ENCODE data around the gene ZNF155. TPM values are rescaled to one million over a fixed set of nuclear protein-coding genes. Genes with fewer than 3 reads are reported as not detected.

ZNF155 gene
- total RNA-seq, 1 experiment from 2014 or later, result 4.2 TPM

DNA sequence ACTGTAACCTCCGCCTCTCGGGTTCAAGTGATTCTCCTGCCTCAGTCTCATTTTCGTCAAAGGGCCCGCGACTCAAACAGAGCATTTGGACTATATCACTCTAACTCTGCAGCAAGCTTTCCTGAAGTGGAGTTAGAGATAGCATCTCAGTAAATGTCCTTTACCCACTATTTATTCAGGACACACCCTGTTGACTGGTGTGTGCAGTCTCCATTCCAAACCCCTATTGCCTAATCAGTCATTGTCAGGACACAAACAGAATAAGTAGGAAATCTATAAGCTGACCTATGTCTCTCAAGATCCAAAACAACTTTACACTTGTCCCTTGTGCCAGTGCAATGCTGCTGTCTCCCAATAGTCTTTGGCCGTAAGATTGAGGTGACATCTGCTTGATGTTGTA, 42.6 kb downstream of the ZNF155 start:
- Mint-ChIP-seq H3K4me1 (ENCODE audit: insufficient read depth, unreplicated experiment) (no peaks in the 10 kb centered on the region), H3K4me3 (ENCODE audit: unreplicated experiment) (peak overlapping the region; percentile 95), H3K27ac (ENCODE audit: low read depth, unreplicated experiment) (no peak overlapping the region), H3K27me3 (ENCODE audit: insufficient read depth, unreplicated experiment) (no peaks in the 10 kb centered on the region), H3K36me3 (ENCODE audit: insufficient read depth, unreplicated experiment) (peaks cover 31% of the 10 kb centered on the region), H3K9me3 (ENCODE audit: unreplicated experiment) (peaks cover 31% of the 10 kb centered on the region)
- POLR2A ChIA-PET, result interaction anchor here (0.9 kb wide), 1 partner anchor 18 kb away, joined by 3 read pairs; no protein-coding TSS in a partner anchor
- CTCF ChIA-PET, result no interaction called here
- TF ChIP-seq, protein P1, sequence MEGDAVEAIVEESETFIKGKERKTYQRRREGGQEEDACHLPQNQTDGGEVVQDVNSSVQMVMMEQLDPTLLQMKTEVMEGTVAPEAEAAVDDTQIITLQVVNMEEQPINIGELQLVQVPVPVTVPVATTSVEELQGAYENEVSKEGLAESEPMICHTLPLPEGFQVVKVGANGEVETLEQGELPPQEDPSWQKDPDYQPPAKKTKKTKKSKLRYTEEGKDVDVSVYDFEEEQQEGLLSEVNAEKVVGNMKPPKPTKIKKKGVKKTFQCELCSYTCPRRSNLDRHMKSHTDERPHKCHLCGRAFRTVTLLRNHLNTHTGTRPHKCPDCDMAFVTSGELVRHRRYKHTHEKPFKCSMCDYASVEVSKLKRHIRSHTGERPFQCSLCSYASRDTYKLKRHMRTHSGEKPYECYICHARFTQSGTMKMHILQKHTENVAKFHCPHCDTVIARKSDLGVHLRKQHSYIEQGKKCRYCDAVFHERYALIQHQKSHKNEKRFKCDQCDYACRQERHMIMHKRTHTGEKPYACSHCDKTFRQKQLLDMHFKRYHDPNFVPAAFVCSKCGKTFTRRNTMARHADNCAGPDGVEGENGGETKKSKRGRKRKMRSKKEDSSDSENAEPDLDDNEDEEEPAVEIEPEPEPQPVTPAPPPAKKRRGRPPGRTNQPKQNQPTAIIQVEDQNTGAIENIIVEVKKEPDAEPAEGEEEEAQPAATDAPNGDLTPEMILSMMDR (IDR thresholded peaks at IDR 0.05; ENCODE audit: unreplicated experiment), result no peak
- intact Hi-C loops (cut with micrococcal nuclease), result no loop called here
- DNase-seq (ENCODE audit: unreplicated experiment), result no peak
- BruUV-seq (replicated peaks), result no TSS peak

DNA sequence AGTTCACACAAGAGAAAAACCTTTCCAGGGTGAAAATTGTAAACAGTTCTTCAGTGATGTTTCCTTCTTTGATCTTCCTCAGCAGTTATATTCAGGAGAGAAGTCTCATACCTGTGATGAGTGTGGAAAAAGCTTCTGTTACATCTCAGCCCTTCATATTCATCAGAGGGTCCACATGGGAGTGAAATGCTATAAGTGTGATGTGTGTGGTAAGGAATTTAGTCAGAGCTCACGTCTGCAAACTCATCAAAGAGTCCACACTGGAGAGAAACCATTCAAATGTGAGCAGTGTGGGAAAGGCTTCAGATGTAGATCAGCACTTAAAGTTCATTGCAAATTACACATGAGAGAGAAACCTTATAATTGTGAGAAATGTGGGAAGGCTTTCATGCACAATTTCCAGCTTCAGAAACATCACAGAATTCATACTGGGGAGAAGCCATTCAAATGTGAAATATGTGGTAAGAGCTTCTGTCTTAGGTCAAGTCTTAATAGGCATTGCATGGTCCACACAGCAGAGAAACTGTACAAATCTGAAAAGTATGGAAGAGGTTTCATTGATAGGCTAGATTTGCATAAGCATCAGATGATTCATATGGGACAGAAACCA, 48.1 kb downstream of the ZNF155 start:
- POLR2A ChIA-PET, result no interaction called here
- intact Hi-C loops (cut with micrococcal nuclease), result no loop called here

DNA sequence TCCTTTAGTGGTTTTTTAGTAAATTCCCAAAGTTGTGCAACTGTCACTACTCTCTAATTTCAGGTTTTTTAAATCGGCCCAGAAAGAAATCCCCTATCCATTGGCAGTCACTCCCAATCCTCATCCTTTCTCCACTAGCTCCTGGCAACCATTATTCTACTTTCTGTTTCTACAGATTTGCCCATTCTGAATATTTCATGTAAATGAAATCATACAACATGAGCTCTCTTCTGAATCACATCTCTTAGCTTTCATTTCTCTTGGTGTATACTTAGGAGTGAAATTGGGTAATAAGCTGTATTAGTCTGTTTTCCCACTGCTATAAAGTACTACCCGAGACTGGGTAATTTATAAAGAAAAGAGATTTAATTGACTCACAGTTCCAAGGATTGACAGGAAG, 58.2 kb downstream of the ZNF155 start:
- Mint-ChIP-seq H3K27me3 (ENCODE audit: insufficient read depth, unreplicated experiment) (no peaks in the 10 kb centered on the region), H3K36me3 (ENCODE audit: insufficient read depth, unreplicated experiment) (no peaks in the 10 kb centered on the region), H3K27ac (ENCODE audit: low read depth, unreplicated experiment) (no peak overlapping the region), H3K4me3 (ENCODE audit: unreplicated experiment) (no peak overlapping the region), H3K4me1 (ENCODE audit: insufficient read depth, unreplicated experiment) (no peaks in the 10 kb centered on the region), H3K9me3 (ENCODE audit: unreplicated experiment) (peaks cover 27% of the 10 kb centered on the region)
- POLR2A ChIA-PET, result no interaction called here
- TF ChIP-seq, protein P1 (IDR thresholded peaks at IDR 0.05; ENCODE audit: unreplicated experiment), result no peak
- intact Hi-C loops (cut with micrococcal nuclease), result no loop called here
- BruUV-seq (replicated peaks), result no TSS peak
- CTCF ChIA-PET, result no interaction called here
- DNase-seq (ENCODE audit: unreplicated experiment), result no peak

More for the DNA sequence above, 48.1 kb downstream of the ZNF155 start:
- TF ChIP-seq, protein P1 (IDR thresholded peaks at IDR 0.05; ENCODE audit: unreplicated experiment), result no peak
- H3K9me3 Mint-ChIP-seq (ENCODE audit: unreplicated experiment), result peaks cover 40% of the 10 kb centered on the region
- CTCF ChIA-PET, result interaction anchor here (0.5 kb wide), 1 partner anchor 160 kb away, joined by 3 read pairs; no protein-coding TSS in a partner anchor
- no peak overlapping the region for H3K4me3 Mint-ChIP-seq (ENCODE audit: unreplicated experiment)
- H3K27ac Mint-ChIP-seq (ENCODE audit: low read depth, unreplicated experiment), result no peak overlapping the region
- peaks cover 45% of the 10 kb centered on the region for H3K36me3 Mint-ChIP-seq (ENCODE audit: insufficient read depth, unreplicated experiment)
- DNase-seq (ENCODE audit: unreplicated experiment), result no peak
- no peaks in the 10 kb centered on the region for H3K27me3 Mint-ChIP-seq (ENCODE audit: insufficient read depth, unreplicated experiment)
- no peaks in the 10 kb centered on the region for H3K4me1 Mint-ChIP-seq (ENCODE audit: insufficient read depth, unreplicated experiment)
- BruUV-seq (replicated peaks), result no TSS peak

Other genes starting within 250 kb of the ZNF155 start
- 76.0 and 76.4 TPM in 2 replicates for gene SMG9, start 229.2 kb upstream of the ZNF155 start, total RNA-seq (2022)
- gene KCNN4, start 203.2 kb upstream of the ZNF155 start, total RNA-seq (2022), result 34.2 and 45.9 TPM in 2 replicates
- 0.21 and 0.47 TPM in 2 replicates for gene LYPD5, start 181.7 kb upstream of the ZNF155 start, total RNA-seq (2022)
- 14.7 and 15.4 TPM in 2 replicates for gene ZNF283, start 156.9 kb upstream of the ZNF155 start, total RNA-seq (2022)
- gene ZNF404, start 100.2 kb upstream of the ZNF155 start, total RNA-seq (2022), result 1.2 TPM in 2 replicates
- 8.1 and 9.9 TPM in 2 replicates for gene ZNF45, start 48.9 kb upstream of the ZNF155 start, total RNA-seq (2022)
- gene ZNF221, start 33.0 kb upstream of the ZNF155 start, total RNA-seq (2022), result 1.2 and 1.8 TPM in 2 replicates
- 2.9 and 4.0 TPM in 2 replicates for gene ZNF230, start 18.8 kb downstream of the ZNF155 start, total RNA-seq (2022)
- gene ZNF222, start 41.2 kb downstream of the ZNF155 start, total RNA-seq (2022), result 3.3 and 4.3 TPM in 2 replicates
- gene ZNF223, start 67.8 kb downstream of the ZNF155 start, total RNA-seq (2022), result 0.56 and 0.59 TPM in 2 replicates
- gene ZNF284, start 88.0 kb downstream of the ZNF155 start, total RNA-seq (2022), result 2.5 and 3.8 TPM in 2 replicates
- 17.8 and 22.7 TPM in 2 replicates for gene ZNF224, start 110.2 kb downstream of the ZNF155 start, total RNA-seq (2022)
- 3.6 and 5.7 TPM in 2 replicates for gene ZNF225, start 129.2 kb downstream of the ZNF155 start, total RNA-seq (2022)
- 9.5 and 9.6 TPM in 2 replicates for gene ZNF234, start 157.4 kb downstream of the ZNF155 start, total RNA-seq (2022)
- gene ZNF226, start 180.9 kb downstream of the ZNF155 start, total RNA-seq (2022), result 23.4 and 32.5 TPM in 2 replicates
- gene ZNF227, start 228.3 kb downstream of the ZNF155 start, total RNA-seq (2022), result 22.6 and 29.0 TPM in 2 replicates

All from MCF 10A (cell line).